ENCODE data around the gene SKIC2. TPM values are rescaled to one million over a fixed set of nuclear protein-coding genes. Genes with fewer than 3 reads are reported as not detected.
A peak's percentile ranks its signal among the peaks of the same experiment; 100 is the strongest.

Gene SKIC2
- total RNA-seq, 1 donor from 2014 or later: 35.4 TPM

DNA sequence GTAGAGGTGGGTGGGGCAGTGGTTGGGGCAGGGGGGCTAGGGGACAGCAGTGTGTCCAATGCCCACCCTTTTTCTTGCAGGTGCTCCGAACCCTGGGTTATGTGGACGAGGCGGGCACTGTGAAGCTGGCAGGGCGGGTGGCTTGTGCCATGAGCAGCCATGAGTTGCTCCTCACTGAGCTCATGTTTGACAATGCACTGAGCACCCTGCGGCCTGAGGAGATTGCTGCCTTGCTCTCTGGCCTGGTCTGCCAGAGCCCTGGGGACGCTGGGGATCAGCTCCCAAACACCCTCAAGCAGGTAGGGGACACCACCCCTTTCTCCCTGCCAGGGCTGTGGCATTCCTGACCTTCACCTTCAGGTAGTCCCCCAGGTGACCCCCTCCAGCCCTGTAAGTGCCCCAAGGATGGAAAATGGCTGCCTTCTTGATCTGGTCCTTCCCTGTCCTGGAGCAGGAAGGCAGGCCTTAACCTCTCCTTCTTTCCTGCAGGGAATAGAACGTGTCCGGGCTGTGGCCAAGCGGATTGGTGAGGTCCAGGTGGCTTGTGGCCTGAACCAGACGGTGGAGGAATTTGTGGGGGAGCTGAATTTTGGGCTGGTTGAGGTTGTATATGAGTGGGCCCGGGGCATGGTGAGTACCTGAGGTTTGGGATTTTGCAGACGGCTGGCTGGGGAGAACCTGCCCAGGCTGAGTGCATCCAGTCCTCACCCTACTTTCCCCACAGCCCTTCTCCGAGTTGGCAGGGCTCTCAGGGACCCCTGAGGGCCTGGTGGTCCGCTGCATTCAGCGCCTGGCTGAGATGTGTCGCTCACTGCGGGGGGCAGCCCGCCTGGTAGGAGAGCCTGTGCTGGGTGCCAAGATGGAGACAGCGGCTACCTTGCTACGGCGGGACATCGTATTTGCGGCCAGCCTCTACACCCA lies 10.1 kb downstream of the SKIC2 start:
- H3K4me1 ChIP-seq: peaks cover 35% of the 10 kb centered on the region
- DNase-seq (ENCODE audit: extremely low spot score in 2 of 2): no peak
- H3K9me3 ChIP-seq: no peaks in the 10 kb centered on the region
- no peaks in the 10 kb centered on the region for H3K27me3 ChIP-seq
- H3K4me3 ChIP-seq: no peak overlapping the region
- no peak overlapping the region for H3K27ac ChIP-seq
- peaks cover 0 to 60% of the 10 kb centered on the region in 2 donors for H3K36me3 ChIP-seq
- intact Hi-C loops (cut with DNase I): no loop called here
- TF ChIP-seq POLR2A (IDR thresholded peaks at IDR 0.05) (no peak), POLR2AphosphoS5 (IDR thresholded peaks at IDR 0.05; ENCODE audit: insufficient read depth in 1 of 2, low read depth in 1 of 2) (no peak)
- TF ChIP-seq, protein P1, sequence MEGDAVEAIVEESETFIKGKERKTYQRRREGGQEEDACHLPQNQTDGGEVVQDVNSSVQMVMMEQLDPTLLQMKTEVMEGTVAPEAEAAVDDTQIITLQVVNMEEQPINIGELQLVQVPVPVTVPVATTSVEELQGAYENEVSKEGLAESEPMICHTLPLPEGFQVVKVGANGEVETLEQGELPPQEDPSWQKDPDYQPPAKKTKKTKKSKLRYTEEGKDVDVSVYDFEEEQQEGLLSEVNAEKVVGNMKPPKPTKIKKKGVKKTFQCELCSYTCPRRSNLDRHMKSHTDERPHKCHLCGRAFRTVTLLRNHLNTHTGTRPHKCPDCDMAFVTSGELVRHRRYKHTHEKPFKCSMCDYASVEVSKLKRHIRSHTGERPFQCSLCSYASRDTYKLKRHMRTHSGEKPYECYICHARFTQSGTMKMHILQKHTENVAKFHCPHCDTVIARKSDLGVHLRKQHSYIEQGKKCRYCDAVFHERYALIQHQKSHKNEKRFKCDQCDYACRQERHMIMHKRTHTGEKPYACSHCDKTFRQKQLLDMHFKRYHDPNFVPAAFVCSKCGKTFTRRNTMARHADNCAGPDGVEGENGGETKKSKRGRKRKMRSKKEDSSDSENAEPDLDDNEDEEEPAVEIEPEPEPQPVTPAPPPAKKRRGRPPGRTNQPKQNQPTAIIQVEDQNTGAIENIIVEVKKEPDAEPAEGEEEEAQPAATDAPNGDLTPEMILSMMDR (IDR thresholded peaks at IDR 0.05): no peak

DNA sequence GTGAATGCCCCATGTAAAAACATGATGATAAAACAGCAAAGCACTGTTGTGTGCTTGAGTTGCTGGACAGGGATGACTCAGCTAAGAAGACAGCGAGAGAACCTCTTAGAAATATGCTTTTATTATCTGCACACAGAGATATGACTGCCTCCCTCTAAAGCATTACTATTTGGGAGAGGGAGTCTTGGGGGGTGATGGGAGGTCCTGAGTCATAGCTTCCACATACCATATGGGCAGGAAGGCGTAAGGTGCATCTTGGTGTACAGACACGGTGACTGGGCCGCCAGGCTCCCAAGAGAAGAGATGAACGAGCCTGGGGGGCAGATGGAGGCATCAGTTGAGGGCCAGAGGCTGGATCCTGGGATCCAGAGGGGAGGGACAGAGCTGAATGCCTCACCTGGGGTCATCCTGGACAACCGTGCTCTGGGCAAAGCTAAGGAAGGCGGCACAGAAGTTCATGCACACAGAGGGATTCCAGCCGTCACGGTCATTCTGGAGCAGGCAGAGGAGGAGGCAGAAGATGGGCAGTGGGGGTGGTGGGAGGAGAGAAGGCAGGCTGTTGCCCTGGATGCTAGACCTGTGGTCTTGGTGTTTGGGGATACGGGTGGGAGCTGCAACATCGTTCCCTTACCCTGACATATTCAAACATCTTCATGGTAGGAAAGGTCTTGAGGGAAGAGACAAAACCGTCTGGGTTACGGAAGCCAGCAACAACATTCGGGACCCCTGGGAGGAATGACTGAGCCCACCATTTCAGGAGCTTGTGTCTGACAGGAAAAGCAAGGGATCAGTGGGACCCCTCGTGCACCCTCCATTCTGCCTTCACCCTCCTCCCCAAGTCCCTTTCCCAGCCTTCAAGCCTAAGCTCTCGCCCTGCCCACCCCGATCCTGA lies 11.0 kb downstream of the SKIC2 start:
- Histone ChIP-seq H3K27me3 (no peaks in the 10 kb centered on the region), H3K9me3 (no peaks in the 10 kb centered on the region), H3K4me1 (peaks cover 42% of the 10 kb centered on the region), H3K4me3 (no peak overlapping the region), H3K36me3 (peaks cover 0 to 51% of the 10 kb centered on the region in 2 donors), H3K27ac (no peak overlapping the region)
- TF ChIP-seq POLR2A (IDR thresholded peaks at IDR 0.05) (no peak), POLR2AphosphoS5 (IDR thresholded peaks at IDR 0.05; ENCODE audit: insufficient read depth in 1 of 2, low read depth in 1 of 2) (no peak)
- TF ChIP-seq, protein P1 (IDR thresholded peaks at IDR 0.05): no peak
- no peak for DNase-seq (ENCODE audit: extremely low spot score in 2 of 2)
- intact Hi-C loops (cut with DNase I): loop anchor here (10.0 kb wide), 1 partner anchor 1005 kb away; no protein-coding TSS in a partner anchor

DNA sequence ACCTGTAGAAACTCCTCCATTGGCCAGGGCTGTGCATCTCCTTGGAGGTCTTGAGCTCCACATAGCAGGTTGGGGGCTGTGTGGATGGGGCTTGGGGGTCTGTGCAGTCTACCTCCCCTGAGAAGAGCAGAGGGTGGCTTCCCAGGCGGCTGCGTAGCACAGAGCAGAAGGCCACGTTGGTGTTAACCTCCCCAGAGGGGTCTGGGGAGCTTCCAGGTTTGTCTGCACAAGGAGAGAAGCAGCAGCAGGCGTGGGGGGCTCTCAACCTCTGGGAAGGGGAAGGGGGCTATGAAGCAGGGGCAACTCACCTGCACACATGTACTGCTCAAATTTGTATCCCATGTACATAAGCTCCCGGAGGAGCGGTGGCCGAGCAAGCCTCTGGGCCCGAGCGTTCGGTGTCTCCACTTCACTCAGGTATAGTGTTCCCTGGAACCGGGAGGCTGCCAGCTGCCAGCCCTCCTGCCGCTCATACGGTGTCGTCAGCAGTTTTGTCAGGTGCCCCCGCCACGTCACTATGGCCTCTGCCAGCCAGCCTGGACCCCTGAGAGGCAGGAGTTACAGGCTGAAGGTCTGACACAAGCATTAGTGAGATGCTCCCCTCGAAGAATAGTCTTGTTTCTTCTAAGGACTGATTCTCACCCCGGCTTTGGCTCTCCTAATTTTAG lies 11.8 kb downstream of the SKIC2 start:
- peak overlapping the region; percentile 74 to 76 for H3K4me3 ChIP-seq
- H3K27ac ChIP-seq: peak overlapping the region; percentile 95
- intact Hi-C loops (cut with DNase I): loop anchor here (10.0 kb wide), 1 partner anchor 1004 kb away; no protein-coding TSS in a partner anchor
- H3K27me3 ChIP-seq: no peaks in the 10 kb centered on the region
- peaks cover 42% of the 10 kb centered on the region for H3K4me1 ChIP-seq
- H3K36me3 ChIP-seq: peaks cover 0 to 43% of the 10 kb centered on the region in 2 donors
- no peak for DNase-seq (ENCODE audit: extremely low spot score in 2 of 2)
- TF ChIP-seq POLR2A (IDR thresholded peaks at IDR 0.05) (no peak), POLR2AphosphoS5 (IDR thresholded peaks at IDR 0.05; ENCODE audit: insufficient read depth in 1 of 2, low read depth in 1 of 2) (no peak)
- TF ChIP-seq, protein P1 (IDR thresholded peaks at IDR 0.05): no peak
- no peaks in the 10 kb centered on the region for H3K9me3 ChIP-seq

DNA sequence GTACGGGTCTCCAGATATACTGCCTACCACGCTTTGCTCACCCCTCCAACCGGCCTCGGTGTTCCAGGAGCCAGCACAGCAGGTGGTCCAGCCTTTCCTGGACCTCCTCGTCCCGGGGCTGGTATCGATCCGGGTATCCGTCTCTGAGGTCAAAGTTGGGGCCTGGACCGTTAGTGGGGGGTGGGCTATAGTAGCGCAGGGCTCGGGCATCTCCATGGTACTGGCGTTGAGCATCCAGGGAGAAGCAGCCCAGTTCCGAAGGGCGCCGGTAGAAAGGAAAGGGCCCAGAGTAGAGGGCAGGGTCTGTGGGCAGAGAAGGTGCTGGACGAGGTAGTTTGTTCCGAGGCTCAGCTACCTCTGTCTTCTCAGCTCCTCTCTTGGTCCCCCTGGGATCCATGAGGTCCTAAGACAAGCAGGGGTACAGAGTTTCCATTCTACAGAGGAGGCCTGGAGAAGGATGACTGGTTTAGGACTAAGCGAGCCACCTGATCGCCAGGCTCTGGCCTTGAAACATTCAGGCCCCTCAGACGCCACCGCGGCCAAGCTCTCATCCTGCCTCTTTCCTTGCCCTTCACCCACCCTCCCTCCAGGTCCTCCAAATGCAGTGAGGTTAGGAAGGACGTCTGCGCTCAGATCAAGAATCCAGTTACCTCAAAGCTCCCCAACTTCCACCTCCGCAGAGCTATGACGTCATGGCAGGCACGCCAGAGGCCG lies 12.5 kb downstream of the SKIC2 start:
- TF ChIP-seq, protein P1 (IDR thresholded peaks at IDR 0.05): no peak
- no peak for TF ChIP-seq POLR2AphosphoS5 (IDR thresholded peaks at IDR 0.05; ENCODE audit: insufficient read depth in 1 of 2, low read depth in 1 of 2)
- TF ChIP-seq POLR2A (IDR thresholded peaks at IDR 0.05): no peak
- Histone ChIP-seq H3K4me1 (peaks cover 42% of the 10 kb centered on the region), H3K27ac (peak overlapping the region; percentile 95), H3K27me3 (no peaks in the 10 kb centered on the region), H3K4me3 (peak overlapping the region; percentile 74 to 76), H3K9me3 (no peaks in the 10 kb centered on the region), H3K36me3 (peaks cover 0 to 36% of the 10 kb centered on the region in 2 donors)
- intact Hi-C loops (cut with DNase I): loop anchor here (10.0 kb wide), 1 partner anchor 1003 kb away; no protein-coding TSS in a partner anchor
- no peak for DNase-seq (ENCODE audit: extremely low spot score in 2 of 2)

All from vagina (tissue), 2 donors.